Measurements from ENCODE around the gene USHBP1. TPM values are rescaled to one million over a fixed set of nuclear protein-coding genes. Genes with fewer than 3 reads are reported as not detected.

Gene USHBP1
- total RNA-seq, 1 experiment from 2014 or later = 12.3 TPM

- peaks cover 14% of the 10 kb centered on the region for H3K36me3 Mint-ChIP-seq
- no peak for TF ChIP-seq ATF3 (CRISPR knock-in tag; conservative IDR thresholded peaks at IDR 0.05)
- TF ChIP-seq ZNF425 (CRISPR knock-in tag; conservative IDR thresholded peaks at IDR 0.05) = no peak
- TF ChIP-seq ZNF512 (CRISPR knock-in tag; IDR thresholded peaks at IDR 0.05; ENCODE audit: borderline replicate concordance) = no peak
- CTCF ChIA-PET = no interaction called here
- POLR2A ChIA-PET = no interaction called here
- ATAC-seq = no peak
- H3K4me3 Mint-ChIP-seq = no peak overlapping the region
- no peaks in the 10 kb centered on the region for H3K9me3 Mint-ChIP-seq
- peaks cover 22% of the 10 kb centered on the region for H3K4me1 Mint-ChIP-seq
- no peak overlapping the region for H3K27ac Mint-ChIP-seq
- DNase-seq (ENCODE audit: low spot score) = no peak
- no peaks in the 10 kb centered on the region for H3K27me3 Mint-ChIP-seq (ENCODE audit: low read depth)
Observed at GRCh38 chr19:17211547-17212446, 52.7 kb downstream of the USHBP1 start.

- Mint-ChIP-seq H3K36me3 (peaks cover 14% of the 10 kb centered on the region), H3K27me3 (ENCODE audit: low read depth) (no peaks in the 10 kb centered on the region), H3K9me3 (no peaks in the 10 kb centered on the region), H3K4me3 (no peak overlapping the region), H3K27ac (no peak overlapping the region), H3K4me1 (peaks cover 17% of the 10 kb centered on the region)
- POLR2A ChIA-PET = interaction anchor here (0.8 kb wide), 1 partner anchor 549 kb away, joined by 8 read pairs; the partner anchor contains the start of gene TMEM38A
- CTCF ChIA-PET = interaction anchor here (1.3 kb wide), 1 partner anchor 16 kb away, joined by 3 read pairs; the partner anchor contains the start of gene OCEL1
- DNase-seq (ENCODE audit: low spot score) (no peak), ATAC-seq (no peak)
- TF ChIP-seq NR2C2 (CRISPR knock-in tag; IDR thresholded peaks at IDR 0.05) (0 out of 2 replicates have a peak, but pooled peaks have one; percentile 26), JAZF1 (CRISPR knock-in tag; IDR thresholded peaks at IDR 0.05) (no peak)
Observed at GRCh38 chr19:17210296-17210695, 54.2 kb downstream of the USHBP1 start.

- H3K4me1 Mint-ChIP-seq = peaks cover 13% of the 10 kb centered on the region
- no peaks in the 10 kb centered on the region for H3K27me3 Mint-ChIP-seq (ENCODE audit: low read depth)
- H3K27ac Mint-ChIP-seq = peak overlapping the region; percentile 95
- peak overlapping the region; percentile 40; the same call in 1 of the 2 replicates for H3K4me3 Mint-ChIP-seq
- ChIA-PET CTCF (interaction anchor here (0.9 to 1.6 kb wide), 3 partner anchors 17 to 95 kb away, joined by 3 to 7 read pairs (median 3); partner anchors contain the start of gene OCEL1), POLR2A (no interaction called here)
- peak; percentile 100 for DNase-seq (ENCODE audit: low spot score)
- peak; percentile 95 for ATAC-seq
- H3K9me3 Mint-ChIP-seq = no peaks in the 10 kb centered on the region
- TF ChIP-seq FOXP1 (CRISPR knock-in tag; IDR thresholded peaks at IDR 0.05; ENCODE audit: borderline replicate concordance) (peak; percentile 48; the same call in 1 of the 2 replicates), JAZF1 (CRISPR knock-in tag; IDR thresholded peaks at IDR 0.05) (no peak), SP1 (CRISPR knock-in tag; conservative IDR thresholded peaks at IDR 0.05) (peak; percentile 76), MAX (CRISPR knock-in tag; IDR thresholded peaks at IDR 0.05) (peak; percentile 55; the same call in 1 of the 2 replicates)
- peaks cover 17% of the 10 kb centered on the region for H3K36me3 Mint-ChIP-seq
Observed at GRCh38 chr19:17209126-17210036, 55.2 kb downstream of the USHBP1 start.

All from WTC11 (cell line).